Stimulated activated CD8-positive, alpha-beta memory T cell treated with anti-CD3 and anti-CD28 coated beads, Interleukin-4, amount 100 ng/mL, for 48 hours (primary cell): Measurements from ENCODE around the gene IFI44L.

Experiments
- DNase-seq: peaks from one replicate; pipeline ENCODE4 v3.0.0-alpha.2; 2020

The IFI44L gene

DNA sequence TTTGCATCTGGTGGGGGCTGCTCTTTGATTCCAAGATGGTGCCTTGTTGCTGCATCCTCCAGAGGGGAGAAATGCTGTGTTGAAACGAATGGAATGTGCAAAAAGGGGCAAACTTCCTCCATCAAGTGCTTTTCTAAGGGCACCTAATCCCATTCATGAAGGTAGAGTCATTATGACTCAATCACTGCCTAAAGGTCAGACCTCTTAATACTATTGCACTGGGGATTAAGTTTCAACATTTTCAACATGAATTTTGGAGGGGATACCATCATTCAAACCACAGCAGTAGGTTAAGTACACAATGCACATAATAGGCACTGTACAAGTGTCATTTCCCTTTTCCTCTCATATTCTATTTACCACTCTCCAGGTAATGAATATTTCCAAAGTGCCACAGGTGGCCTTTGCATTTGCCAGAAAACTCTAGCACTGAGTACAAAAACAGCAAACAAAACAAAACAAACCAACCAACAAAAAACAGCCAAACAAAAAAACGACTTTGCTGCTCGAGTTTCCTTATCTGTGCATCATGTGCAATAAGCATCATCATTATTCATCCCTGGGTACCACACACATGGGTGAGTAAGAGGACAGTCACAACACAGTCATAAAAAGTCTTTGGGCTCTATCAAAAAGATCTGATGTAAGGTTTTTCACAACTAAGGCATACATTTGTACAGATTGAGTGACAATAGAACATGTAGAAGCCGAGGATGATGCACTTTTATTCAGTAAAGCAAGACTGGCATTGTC is 71.9 kb downstream of the IFI44L start:
- DNase-seq, result no peak
